Measurements from ENCODE around the gene FBXO40. TPM values are rescaled to one million over a fixed set of nuclear protein-coding genes. Genes with fewer than 3 reads are reported as not detected.

FBXO40 gene
- total RNA-seq, 2 experiments from 2014 or later: not detected

- TF ChIP-seq CTCF (IDR thresholded peaks at IDR 0.05): no peak
- Histone ChIP-seq H3K36me3 (ENCODE audit: insufficient read depth, low read length) (peaks cover 86% of the 10 kb centered on the region), H3K4me1 (ENCODE audit: insufficient read depth, low read length) (no peaks in the 10 kb centered on the region), H3K9me3 (ENCODE audit: control insufficient read depth in 1 of 2, insufficient read depth in 1 of 2, low read length in 2 of 2) (no peaks in the 10 kb centered on the region), H3K27ac (ENCODE audit: low read depth in 1 of 2, low read length in 2 of 2) (no peak overlapping the region), H3K4me3 (ENCODE audit: low read length) (no peak overlapping the region), H3K27me3 (ENCODE audit: control insufficient read depth in 1 of 2, insufficient read depth in 2 of 2, low read length in 2 of 2) (no peaks in the 10 kb centered on the region)
- Mint-ChIP-seq H3K9me3 (no peaks in the 10 kb centered on the region), H3K4me1 (ENCODE audit: low read depth) (no peaks in the 10 kb centered on the region), H3K27ac (no peak overlapping the region), H3K36me3 (ENCODE audit: low read depth) (peaks cover 95% of the 10 kb centered on the region), H3K4me3 (no peak overlapping the region), H3K27me3 (no peaks in the 10 kb centered on the region)
- ChIA-PET POLR2A (no interaction called here), CTCF (no interaction called here)
- intact Hi-C loops (cut with DNase I, micrococcal nuclease): loop anchor here (5.0 to 10.0 kb wide), 4 partner anchors 123 to 1917 kb away; partner anchors contain the start of genes HACD2 (in 1 of the 2), HSPBAP1 (in 1 of the 2), PARP14 (in 1 of the 2) and POLQ (in 1 of the 2)
- DNase-seq (peak in 1 of 14 experiments; percentile 8), ATAC-seq (ENCODE audit: poor library complexity) (no peak)
Observed at GRCh38 chr3:121667333-121667732, 74.2 kb downstream of the FBXO40 start.

- no peaks in the 10 kb centered on the region for H3K9me3 ChIP-seq (ENCODE audit: control insufficient read depth in 1 of 2, insufficient read depth in 1 of 2, low read length in 2 of 2)
- no peak overlapping the region for H3K27ac Mint-ChIP-seq
- no peaks in the 10 kb centered on the region for H3K27me3 Mint-ChIP-seq
- ATAC-seq (ENCODE audit: poor library complexity) (no peak), DNase-seq (no peak)
- H3K9me3 Mint-ChIP-seq: no peaks in the 10 kb centered on the region
- H3K27ac ChIP-seq (ENCODE audit: low read depth in 1 of 2, low read length in 2 of 2): no peak overlapping the region
- no peaks in the 10 kb centered on the region for H3K27me3 ChIP-seq (ENCODE audit: control insufficient read depth in 1 of 2, insufficient read depth in 2 of 2, low read length in 2 of 2)
- H3K4me3 ChIP-seq (ENCODE audit: low read length): no peak overlapping the region
- peaks cover 96% of the 10 kb centered on the region for H3K36me3 Mint-ChIP-seq (ENCODE audit: low read depth)
- H3K4me3 Mint-ChIP-seq: no peak overlapping the region
- intact Hi-C loops (cut with DNase I, micrococcal nuclease): no loop called here
- H3K4me1 Mint-ChIP-seq (ENCODE audit: low read depth): no peaks in the 10 kb centered on the region
- ChIA-PET CTCF (no interaction called here), POLR2A (no interaction called here)
- no peak for TF ChIP-seq CTCF (IDR thresholded peaks at IDR 0.05)
- H3K4me1 ChIP-seq (ENCODE audit: insufficient read depth, low read length): no peaks in the 10 kb centered on the region
- H3K36me3 ChIP-seq (ENCODE audit: insufficient read depth, low read length): peaks cover 82% of the 10 kb centered on the region
Observed at GRCh38 chr3:121670676-121671075, 77.5 kb downstream of the FBXO40 start.

- Histone ChIP-seq H3K27me3 (ENCODE audit: control insufficient read depth in 1 of 2, insufficient read depth in 2 of 2, low read length in 2 of 2) (no peaks in the 10 kb centered on the region), H3K9me3 (ENCODE audit: control insufficient read depth in 1 of 2, insufficient read depth in 1 of 2, low read length in 2 of 2) (no peaks in the 10 kb centered on the region), H3K27ac (ENCODE audit: low read depth in 1 of 2, low read length in 2 of 2) (no peak overlapping the region), H3K4me1 (ENCODE audit: insufficient read depth, low read length) (no peaks in the 10 kb centered on the region), H3K36me3 (ENCODE audit: insufficient read depth, low read length) (peaks cover 81% of the 10 kb centered on the region), H3K4me3 (ENCODE audit: low read length) (no peak overlapping the region)
- intact Hi-C loops (cut with DNase I, micrococcal nuclease): loop anchor here in 1 of 2 experiments (5.0 kb wide), 1 partner anchor 35 kb away; no protein-coding TSS in a partner anchor
- ATAC-seq (ENCODE audit: poor library complexity): no peak
- Mint-ChIP-seq H3K4me1 (ENCODE audit: low read depth) (no peaks in the 10 kb centered on the region), H3K36me3 (ENCODE audit: low read depth) (peaks cover 97% of the 10 kb centered on the region), H3K27me3 (no peaks in the 10 kb centered on the region), H3K27ac (no peak overlapping the region), H3K9me3 (no peaks in the 10 kb centered on the region), H3K4me3 (no peak overlapping the region)
- DNase-seq: no peak
- no peak for TF ChIP-seq CTCF (IDR thresholded peaks at IDR 0.05)
- ChIA-PET CTCF (no interaction called here), POLR2A (no interaction called here)
Observed at GRCh38 chr3:121677141-121677540, 84.0 kb downstream of the FBXO40 start.

Other genes starting within 250 kb of the FBXO40 start
- under 1 TPM; 0.17 to 0.30 TPM for gene POLQ, start 47.4 kb upstream of the FBXO40 start, total RNA-seq
- gene ARGFX, start 25.4 kb upstream of the FBXO40 start, total RNA-seq: not detected
- 100 to 1,000 TPM; 204 to 206 TPM for gene HCLS1, start 67.5 kb downstream of the FBXO40 start, total RNA-seq
- gene GOLGB1, start 156.4 kb downstream of the FBXO40 start, total RNA-seq: 10 to 100 TPM; 49.8 to 50.2 TPM
- gene IQCB1, start 241.7 kb downstream of the FBXO40 start, total RNA-seq: 10 to 100 TPM; 39.6 to 41.3 TPM
- 1 to 10 TPM; 3.7 to 4.4 TPM for gene EAF2, start 241.8 kb downstream of the FBXO40 start, total RNA-seq